Ovary (tissue), 9 donors: ENCODE data around the gene LMTK3. TPM values are rescaled to one million over a fixed set of nuclear protein-coding genes. Genes with fewer than 3 reads are reported as not detected.
A peak's percentile ranks its signal among the peaks of the same experiment; 100 is the strongest.

Experiments
- DNase-seq, 5 donors: peaks; one replicate each; pipeline ENCODE4 v3.0.0-alpha.2; 2019 to 2020
- H3K27ac ChIP-seq, 2 donors: fragments of 200-600 bp; one replicate each; pipeline versions ENCODE4 v1.5.1 to v1.8.0; 2019 to 2022
- H3K27me3 ChIP-seq: fragments of 200-600 bp; one replicate; pipeline ENCODE4 v1.8.0; 2022
- H3K36me3 ChIP-seq: fragments of 200-600 bp; sonication (generic); one replicate; pipeline ENCODE4 v1.5.1; 2019
- H3K4me1 ChIP-seq: one replicate; pipeline ENCODE4 v1.8.1; 2013; ENCODE audit warnings: mild to moderate bottlenecking, moderate library complexity; ENCODE audit not compliant: insufficient read depth
- H3K4me3 ChIP-seq: fragments of 200-600 bp; sonication (generic); one replicate; pipeline ENCODE4 v1.5.1; 2017
- H3K9me3 ChIP-seq, 2 donors: fragments of 200-600 bp in 1 of 2; sonication (generic) in 1 of 2; one replicate each; pipeline versions ENCODE4 v1.5.1 to v1.8.1; 2013 to 2019; ENCODE audit warnings: mild to moderate bottlenecking in 1 of 2, moderate library complexity in 1 of 2
- EP300 ChIP-seq: sonication (generic); formaldehyde crosslinking; IDR thresholded peaks from one replicate; pipeline ENCODE4 v1.6.1; 2017; ENCODE audit warnings: antibody characterized with exemption
- POLR2A ChIP-seq: fragments of 450-650 bp; IDR thresholded peaks from one replicate; pipeline ENCODE4 v1.6.1; 2017; ENCODE audit warnings: antibody characterized with exemption, mild to moderate bottlenecking, moderate library complexity
- WGBS, 3 donors: extraction: QIAGEN DNeasy Blood & Tissue Kit in 1 of 3; methylation state at CpG; one replicate each; pipeline versions ENCODE4 v1.1.5 to v1.1.7; 2013 to 2017; 5-methylcytosine and 5-hydroxymethylcytosine counted together
- intact Hi-C, 4 donors: fragments of 100-400 bp; cut with DNase I; formaldehyde crosslinking; loops; one replicate each; pipeline versions ENCODE4 v1.11.0 to v1.15.1; 2022 to 2023
- polyA plus RNA-seq, 2 donors: library from polyadenylated mRNA; stranded (reverse); fragments of 200-250 nt in 1 of 2; fragments of 350-450 nt in 1 of 2; fragmentation: Illumina TruSeq in 1 of 2; extraction: RNeasy Lipid Tissue Mini Kit (QIAGEN cat#74804) in 1 of 2; gene quantifications; one replicate each; pipeline ENCODE4 v1.2.3, GENCODE V29; 2013 to 2014
- total RNA-seq, 7 donors: library from RNA; depleted of rRNA in 2 of 7; stranded (reverse); fragments of >200 nt in 2 of 7; fragmentation: NEBNext Ultra II Directional in 3 of 7; extraction: Animal tissue kit (Norgen Biotek cat#: 25700) in 3 of 7; gene quantifications; one replicate each; pipeline versions ENCODE4 v1.1.0 to v1.2.4, GENCODE V29; 2016 to 2023
- TF ChIP-seq, protein P1 (sequence below), 3 donors: fragments of 450-650 bp in 2 of 3; fragments of 200-600 bp in 1 of 3; IDR thresholded peaks; one replicate each; pipeline versions ENCODE4 v1.5.1 to v1.8.0; 2016 to 2022; ENCODE audit warnings: antibody characterized with exemption in 3 of 3, mild to moderate bottlenecking in 1 of 3
- donor health status: DM: no; HTN: no; CAD: no; lungs with moderate emphysema.
- donor health status: DM: no; HTN: no; CAD: no.
- donor health status: Bipolar disorder and iron deficiency.
- donor health status: DM: yes; HTN: yes; CAD: no.
- donor health status: DM: no; HTN: no; CAD: no.
- donor health status: DM: yes; HTN: yes; CAD: no.

Gene LMTK3
- total and polyA plus RNA-seq, 9 donors, result 0.27 to 2.5 (median 0.49) TPM; not detected in 1

DNA sequence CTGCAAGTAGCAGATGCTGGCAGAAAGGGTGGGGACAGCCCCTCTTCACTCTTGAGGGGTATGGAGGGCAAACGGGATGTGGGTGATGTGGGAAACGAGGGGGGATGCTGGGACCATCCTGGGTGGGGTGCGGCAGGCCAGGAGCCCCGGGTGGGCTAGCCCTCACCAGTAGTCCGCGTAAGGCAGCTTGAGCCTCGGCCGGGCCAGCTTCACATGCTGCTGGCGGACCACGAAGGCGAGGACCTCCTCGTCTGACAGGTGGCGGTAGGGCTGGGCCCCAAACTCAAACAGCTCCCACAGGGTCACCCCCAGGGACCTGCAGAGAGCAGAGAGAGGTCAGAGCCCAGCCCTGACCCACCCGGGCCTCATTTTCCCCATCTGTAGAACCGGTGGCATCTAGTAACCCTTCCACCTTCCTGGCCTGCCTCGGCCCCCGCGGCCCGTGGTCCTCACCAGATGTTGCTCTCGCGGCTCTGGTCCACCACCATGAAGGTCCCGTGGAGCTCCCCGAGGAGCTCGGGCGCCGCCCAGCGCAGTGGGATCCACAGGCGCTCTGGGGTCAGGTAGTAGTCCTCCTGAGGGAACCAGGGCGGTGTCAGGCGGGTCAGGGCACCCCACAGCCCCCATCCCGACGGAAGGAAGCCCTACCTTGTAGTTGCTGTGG lies 10.7 kb downstream of the LMTK3 start:
- Histone ChIP-seq H3K27ac (no peak overlapping the region), H3K4me3 (no peak overlapping the region), H3K9me3 (no peaks in the 10 kb centered on the region), H3K36me3 (no peaks in the 10 kb centered on the region), H3K4me1 (peaks cover 3% of the 10 kb centered on the region), H3K27me3 (peaks cover 2% of the 10 kb centered on the region)
- TF ChIP-seq POLR2A, result no peak
- TF ChIP-seq, protein P1, sequence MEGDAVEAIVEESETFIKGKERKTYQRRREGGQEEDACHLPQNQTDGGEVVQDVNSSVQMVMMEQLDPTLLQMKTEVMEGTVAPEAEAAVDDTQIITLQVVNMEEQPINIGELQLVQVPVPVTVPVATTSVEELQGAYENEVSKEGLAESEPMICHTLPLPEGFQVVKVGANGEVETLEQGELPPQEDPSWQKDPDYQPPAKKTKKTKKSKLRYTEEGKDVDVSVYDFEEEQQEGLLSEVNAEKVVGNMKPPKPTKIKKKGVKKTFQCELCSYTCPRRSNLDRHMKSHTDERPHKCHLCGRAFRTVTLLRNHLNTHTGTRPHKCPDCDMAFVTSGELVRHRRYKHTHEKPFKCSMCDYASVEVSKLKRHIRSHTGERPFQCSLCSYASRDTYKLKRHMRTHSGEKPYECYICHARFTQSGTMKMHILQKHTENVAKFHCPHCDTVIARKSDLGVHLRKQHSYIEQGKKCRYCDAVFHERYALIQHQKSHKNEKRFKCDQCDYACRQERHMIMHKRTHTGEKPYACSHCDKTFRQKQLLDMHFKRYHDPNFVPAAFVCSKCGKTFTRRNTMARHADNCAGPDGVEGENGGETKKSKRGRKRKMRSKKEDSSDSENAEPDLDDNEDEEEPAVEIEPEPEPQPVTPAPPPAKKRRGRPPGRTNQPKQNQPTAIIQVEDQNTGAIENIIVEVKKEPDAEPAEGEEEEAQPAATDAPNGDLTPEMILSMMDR (IDR thresholded peaks at IDR 0.05), result no peak
- TF ChIP-seq EP300, result no peak
- DNase-seq, result peak in 1 of 5 donors; percentile 39
- WGBS, 3 donors, result 34 to 51% (median 49%) methylated on average over 30 to 32 of the region's 32 CpGs
- intact Hi-C loops, result loop anchor here in 1 of 4 donors (5.0 kb wide), 1 partner anchor 39 kb away; no protein-coding TSS in a partner anchor

DNA sequence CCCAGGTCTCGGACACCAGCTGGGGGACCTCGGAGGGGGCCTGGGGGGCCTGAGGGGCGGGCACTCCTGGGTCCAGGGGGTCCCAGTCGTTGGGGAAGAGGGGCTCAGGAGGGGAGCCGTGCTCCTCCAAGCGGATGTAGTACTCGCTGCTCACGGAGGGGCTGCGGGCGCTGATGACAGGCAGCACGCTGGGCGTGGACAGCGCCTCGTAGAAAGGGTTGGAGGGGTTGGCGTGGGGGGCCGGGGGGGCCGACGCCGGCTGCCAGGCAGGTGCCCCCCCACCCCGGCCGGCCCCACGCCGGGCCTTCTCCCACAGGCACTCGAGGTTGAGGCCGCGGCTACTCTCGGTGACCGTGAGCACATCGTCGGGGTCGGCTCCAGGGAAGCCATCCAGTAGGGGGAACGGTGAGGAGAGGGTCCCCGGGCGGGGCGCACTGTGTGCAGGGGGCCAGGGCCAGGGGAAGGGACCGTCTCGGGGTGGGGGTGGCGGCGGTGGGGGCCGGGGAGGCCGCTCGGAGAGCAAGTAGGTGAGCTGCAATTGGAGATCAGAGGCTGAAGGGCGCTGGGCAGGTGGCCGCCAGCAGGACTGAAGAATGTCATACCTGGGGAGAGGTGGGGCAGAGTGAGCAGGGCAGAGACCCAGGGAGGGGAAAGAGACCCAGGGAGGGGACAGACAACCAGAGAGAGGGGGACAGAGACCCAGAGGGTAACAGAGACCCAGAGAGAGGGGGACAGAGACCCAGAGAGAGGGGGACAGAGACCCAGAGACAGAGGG lies 12.1 kb downstream of the LMTK3 start:
- no peak for TF ChIP-seq POLR2A
- TF ChIP-seq EP300, result no peak
- TF ChIP-seq, protein P1 (IDR thresholded peaks at IDR 0.05), result no peak
- 35 to 63% (median 51%) methylated on average over 31 to 44 of the region's 44 CpGs for WGBS, 3 donors
- peak in 1 of 5 donors; percentile 25 for DNase-seq
- no peak overlapping the region for H3K27ac ChIP-seq
- H3K4me1 ChIP-seq, result peaks cover 3% of the 10 kb centered on the region
- intact Hi-C loops, result loop anchor here in 2 of 4 donors (5.0 to 10.0 kb wide), 2 partner anchors 37 to 95 kb away; no protein-coding TSS in a partner anchor
- H3K4me3 ChIP-seq, result no peak overlapping the region
- H3K36me3 ChIP-seq, result no peaks in the 10 kb centered on the region
- H3K27me3 ChIP-seq, result peaks cover 2% of the 10 kb centered on the region
- no peaks in the 10 kb centered on the region for H3K9me3 ChIP-seq

DNA sequence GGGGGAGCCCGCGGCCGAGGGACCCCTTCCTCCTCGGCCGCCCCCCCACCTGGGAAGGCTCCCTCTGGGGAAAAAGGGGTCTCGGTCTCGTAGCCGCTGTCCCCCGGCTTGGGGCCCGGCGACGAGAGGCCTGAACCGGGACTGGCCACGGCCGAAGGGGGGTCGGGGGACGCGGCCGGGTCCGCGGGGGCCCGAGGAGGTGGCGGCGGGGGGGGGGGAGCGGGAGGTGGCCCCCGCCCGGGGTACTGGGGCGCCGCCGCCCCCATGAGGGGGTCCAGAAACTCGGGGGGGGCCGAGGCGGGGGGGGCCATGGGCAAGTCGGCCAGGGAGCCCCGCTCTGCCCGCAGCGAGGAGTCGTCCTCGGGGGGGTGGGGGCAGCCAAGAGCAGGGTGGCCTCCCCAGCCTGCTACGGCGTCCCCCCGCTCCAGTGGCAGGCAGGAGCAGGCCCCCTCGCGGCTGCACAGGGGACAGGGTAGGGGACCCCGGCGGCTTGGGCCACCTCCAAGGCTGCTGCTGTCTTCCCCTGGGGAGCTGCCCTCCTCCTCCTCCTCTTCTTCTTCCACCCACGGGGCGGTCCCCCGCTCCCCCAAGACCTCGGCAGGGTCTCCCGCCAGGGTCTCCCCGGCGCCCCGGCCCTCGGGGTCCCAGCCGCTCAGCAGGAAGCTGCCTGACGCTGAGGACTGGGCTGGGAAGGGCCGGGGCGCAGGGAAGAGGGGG lies 12.9 kb downstream of the LMTK3 start:
- H3K9me3 ChIP-seq, result no peaks in the 10 kb centered on the region
- H3K27ac ChIP-seq, result no peak overlapping the region
- DNase-seq, result peak in 1 of 5 donors; percentile 30
- WGBS, 3 donors, result 25 to 46% (median 28%) methylated on average over 29 to 59 of the region's 59 CpGs
- H3K4me3 ChIP-seq, result no peak overlapping the region
- peaks cover 2% of the 10 kb centered on the region for H3K27me3 ChIP-seq
- H3K4me1 ChIP-seq, result peaks cover 8% of the 10 kb centered on the region
- intact Hi-C loops, result loop anchor here in 2 of 4 donors (10.0 kb wide), 1 partner anchor 96 kb away; no protein-coding TSS in a partner anchor
- TF ChIP-seq, protein P1 (IDR thresholded peaks at IDR 0.05), result no peak
- no peak for TF ChIP-seq EP300
- no peak for TF ChIP-seq POLR2A
- H3K36me3 ChIP-seq, result no peaks in the 10 kb centered on the region
